Activated naive CD4-positive, alpha-beta T cell treated with anti-CD3 and anti-CD28 coated beads for 36 hours (primary cell): ENCODE results near the gene DMRT1. TPM values are rescaled to one million over a fixed set of nuclear protein-coding genes. Genes with fewer than 3 reads are reported as not detected.

Experiments
- CTCF ChIA-PET: fragments of 350-600 bp; sonication (Branson Sonifier 250); formaldehyde crosslinking; loops from one replicate; lab custom pipeline; 2021; ENCODE audit warnings: antibody characterized with exemption; lab: Charles Lee
- DNase-seq: peaks from one replicate; pipeline ENCODE4 v3.0.0-alpha.2; 2020
- H3K27ac Mint-ChIP-seq: one replicate; pipeline ENCODE4 v1.8.0; 2021; ENCODE audit warnings: mild to moderate bottlenecking, mixed read lengths
- H3K27me3 Mint-ChIP-seq: one replicate; pipeline ENCODE4 v1.8.0; 2021; ENCODE audit warnings: low read depth, mixed read lengths
- H3K36me3 Mint-ChIP-seq: one replicate; pipeline ENCODE4 v1.8.0; 2021; ENCODE audit warnings: low read depth, mixed read lengths
- H3K4me1 Mint-ChIP-seq: one replicate; pipeline ENCODE4 v1.8.0; 2021; ENCODE audit warnings: low read depth, mixed read lengths
- H3K4me3 Mint-ChIP-seq: one replicate; pipeline ENCODE4 v1.8.0; 2021; ENCODE audit warnings: mild to moderate bottlenecking, moderate library complexity, mixed read lengths
- H3K9me3 Mint-ChIP-seq: one replicate; pipeline ENCODE4 v1.8.0; 2021; ENCODE audit warnings: mixed read lengths
- intact Hi-C: fragments of 100-400 bp; cut with micrococcal nuclease; formaldehyde crosslinking; loops from one replicate; pipeline ENCODE4 v1.15.1; 2023
- total RNA-seq, 2 experiments: library from RNA; stranded (reverse); gene quantifications; one replicate each; pipeline ENCODE4 v1.2.3, GENCODE V29; 2021

The DMRT1 gene
- total RNA-seq, 2 experiments from 2014 or later, result not detected

GRCh38 chr9:875119-875962, 33.8 kb downstream of the DMRT1 start:
- Mint-ChIP-seq H3K27ac (no peak overlapping the region), H3K27me3 (peaks cover 14% of the 10 kb centered on the region), H3K4me1 (no peaks in the 10 kb centered on the region), H3K9me3 (no peaks in the 10 kb centered on the region), H3K4me3 (no peak overlapping the region), H3K36me3 (no peaks in the 10 kb centered on the region)
- DNase-seq, result no peak
- CTCF ChIA-PET, result interaction anchor here (0.6 to 1.1 kb wide), 3 partner anchors 16 to 459 kb away, joined by 3 to 5 read pairs (median 3); no protein-coding TSS in a partner anchor
- intact Hi-C loops, result no loop called here

- Mint-ChIP-seq H3K27me3 (peaks cover 16% of the 10 kb centered on the region), H3K36me3 (no peaks in the 10 kb centered on the region), H3K4me3 (no peak overlapping the region), H3K4me1 (peaks cover 2% of the 10 kb centered on the region), H3K9me3 (no peaks in the 10 kb centered on the region), H3K27ac (no peak overlapping the region)
- CTCF ChIA-PET, result interaction anchor here (0.6 to 1.1 kb wide), 3 partner anchors 15 to 20 kb away, joined by 3 read pairs; no protein-coding TSS in a partner anchor
- intact Hi-C loops, result no loop called here
- DNase-seq, result no peak
These were observed 34.9 kb downstream of the DMRT1 start for GRCh38 chr9:876425-876824.

- H3K4me3 Mint-ChIP-seq, result no peak overlapping the region
- no peak overlapping the region for H3K27ac Mint-ChIP-seq
- no peaks in the 10 kb centered on the region for H3K36me3 Mint-ChIP-seq
- H3K4me1 Mint-ChIP-seq, result peaks cover 2% of the 10 kb centered on the region
- H3K9me3 Mint-ChIP-seq, result no peaks in the 10 kb centered on the region
- H3K27me3 Mint-ChIP-seq, result peaks cover 22% of the 10 kb centered on the region
- no peak for DNase-seq
- CTCF ChIA-PET, result interaction anchor here (0.5 to 1.1 kb wide), 2 partner anchors 131 to 1816 kb away, joined by 4 to 8 read pairs; no protein-coding TSS in a partner anchor
- intact Hi-C loops, result no loop called here
These were observed 36.7 kb downstream of the DMRT1 start for GRCh38 chr9:878239-878638.

- H3K27me3 Mint-ChIP-seq, result peaks cover 30% of the 10 kb centered on the region
- CTCF ChIA-PET, result interaction anchor here (0.8 kb wide), 1 partner anchor 13 kb away, joined by 3 read pairs; no protein-coding TSS in a partner anchor
- peaks cover 2% of the 10 kb centered on the region for H3K4me1 Mint-ChIP-seq
- H3K27ac Mint-ChIP-seq, result no peak overlapping the region
- no peaks in the 10 kb centered on the region for H3K36me3 Mint-ChIP-seq
- H3K4me3 Mint-ChIP-seq, result no peak overlapping the region
- intact Hi-C loops, result no loop called here
- no peak for DNase-seq
- H3K9me3 Mint-ChIP-seq, result no peaks in the 10 kb centered on the region
These were observed 39.2 kb downstream of the DMRT1 start for GRCh38 chr9:880725-881124.

GRCh38 chr9:882416-882924, 41.0 kb downstream of the DMRT1 start:
- Mint-ChIP-seq H3K4me1 (peaks cover 2% of the 10 kb centered on the region), H3K27me3 (peaks cover 30% of the 10 kb centered on the region)

GRCh38 chr9:883011-883410, 41.5 kb downstream of the DMRT1 start:
- Mint-ChIP-seq H3K27ac (no peak overlapping the region), H3K4me1 (peaks cover 2% of the 10 kb centered on the region), H3K9me3 (no peaks in the 10 kb centered on the region), H3K4me3 (no peak overlapping the region), H3K27me3 (peaks cover 30% of the 10 kb centered on the region), H3K36me3 (no peaks in the 10 kb centered on the region)
- intact Hi-C loops, result no loop called here
- DNase-seq, result no peak
- CTCF ChIA-PET, result interaction anchor here (0.8 kb wide), 1 partner anchor 11 kb away, joined by 3 read pairs; no protein-coding TSS in a partner anchor

More at GRCh38 chr9:882416-882924, 41.0 kb downstream of the DMRT1 start:
- intact Hi-C loops, result no loop called here
- no peak overlapping the region for H3K4me3 Mint-ChIP-seq
- no peaks in the 10 kb centered on the region for H3K9me3 Mint-ChIP-seq
- CTCF ChIA-PET, result interaction anchor here (0.8 kb wide), 1 partner anchor 11 kb away, joined by 3 read pairs; no protein-coding TSS in a partner anchor
- peak; percentile 7 for DNase-seq
- H3K27ac Mint-ChIP-seq, result no peak overlapping the region
- no peaks in the 10 kb centered on the region for H3K36me3 Mint-ChIP-seq

GRCh38 chr9:886886-887285, 45.4 kb downstream of the DMRT1 start:
- DNase-seq, result no peak
- no peaks in the 10 kb centered on the region for H3K9me3 Mint-ChIP-seq
- no peaks in the 10 kb centered on the region for H3K4me1 Mint-ChIP-seq
- H3K27me3 Mint-ChIP-seq, result peaks cover 12% of the 10 kb centered on the region
- H3K27ac Mint-ChIP-seq, result no peak overlapping the region
- intact Hi-C loops, result no loop called here
- no peak overlapping the region for H3K4me3 Mint-ChIP-seq
- H3K36me3 Mint-ChIP-seq, result no peaks in the 10 kb centered on the region
- CTCF ChIA-PET, result interaction anchor here (1.6 kb wide), 1 partner anchor 9 kb away, joined by 5 read pairs; no protein-coding TSS in a partner anchor

GRCh38 chr9:892123-892522, 50.6 kb downstream of the DMRT1 start:
- H3K9me3 Mint-ChIP-seq, result no peaks in the 10 kb centered on the region
- H3K27me3 Mint-ChIP-seq, result no peaks in the 10 kb centered on the region
- intact Hi-C loops, result loop anchor here (5.0 kb wide), 1 partner anchor 280 kb away; no protein-coding TSS in a partner anchor
- no peak overlapping the region for H3K27ac Mint-ChIP-seq
- no peaks in the 10 kb centered on the region for H3K36me3 Mint-ChIP-seq
- no peak for DNase-seq
- no peak overlapping the region for H3K4me3 Mint-ChIP-seq
- H3K4me1 Mint-ChIP-seq, result peaks cover 11% of the 10 kb centered on the region
- CTCF ChIA-PET, result interaction anchor here (0.7 to 6.7 kb wide), 4 partner anchors 16 to 118 kb away, joined by 3 to 74 read pairs (median 10); no protein-coding TSS in a partner anchor

- no peak for DNase-seq
- Mint-ChIP-seq H3K27ac (no peak overlapping the region), H3K9me3 (no peaks in the 10 kb centered on the region), H3K4me3 (no peak overlapping the region), H3K4me1 (peaks cover 11% of the 10 kb centered on the region), H3K36me3 (no peaks in the 10 kb centered on the region), H3K27me3 (no peaks in the 10 kb centered on the region)
- CTCF ChIA-PET, result interaction anchor here (0.6 to 6.7 kb wide), 14 partner anchors 13 to 117 kb away, joined by 3 to 74 read pairs (median 3); no protein-coding TSS in a partner anchor
- intact Hi-C loops, result loop anchor here (5.0 kb wide), 1 partner anchor 281 kb away; no protein-coding TSS in a partner anchor
These were observed 51.6 kb downstream of the DMRT1 start for GRCh38 chr9:893115-893514.

GRCh38 chr9:893843-894420, 52.4 kb downstream of the DMRT1 start:
- CTCF ChIA-PET, result interaction anchor here (0.6 to 6.7 kb wide), 17 partner anchors 12 to 118 kb away, joined by 3 to 74 read pairs (median 3); no protein-coding TSS in a partner anchor
- intact Hi-C loops, result loop anchor here (1.0 to 5.0 kb wide), 6 partner anchors 47 to 282 kb away; no protein-coding TSS in a partner anchor
- Mint-ChIP-seq H3K36me3 (no peaks in the 10 kb centered on the region), H3K27ac (no peak overlapping the region), H3K4me1 (peaks cover 11% of the 10 kb centered on the region), H3K4me3 (no peak overlapping the region), H3K27me3 (peaks cover 6% of the 10 kb centered on the region), H3K9me3 (no peaks in the 10 kb centered on the region)
- DNase-seq, result peak; percentile 84

GRCh38 chr9:899440-900184, 58.1 kb downstream of the DMRT1 start:
- no peak overlapping the region for H3K4me3 Mint-ChIP-seq
- no peaks in the 10 kb centered on the region for H3K4me1 Mint-ChIP-seq
- H3K27ac Mint-ChIP-seq, result no peak overlapping the region
- no peaks in the 10 kb centered on the region for H3K36me3 Mint-ChIP-seq
- CTCF ChIA-PET, result interaction anchor here (0.7 to 1.6 kb wide), 4 partner anchors 11 to 110 kb away, joined by 3 to 5 read pairs (median 4); no protein-coding TSS in a partner anchor
- intact Hi-C loops, result no loop called here
- H3K9me3 Mint-ChIP-seq, result no peaks in the 10 kb centered on the region
- DNase-seq, result no peak
- H3K27me3 Mint-ChIP-seq, result peaks cover 15% of the 10 kb centered on the region
